Ishikawa (cell line): ENCODE data around the gene LMTK2.

Experiments
- CEBPB ChIP-seq: IDR thresholded peaks from 2 replicates; pipeline ENCODE4 v1.6.1; 2012
- CREB1 ChIP-seq: IDR thresholded peaks from 2 replicates; pipeline ENCODE4 v1.6.1; 2012; ENCODE audit warnings: low read depth
- EGR1 ChIP-seq: IDR thresholded peaks from 2 replicates; pipeline ENCODE4 v1.6.1; 2012
- EP300 ChIP-seq: IDR thresholded peaks from 2 replicates; pipeline ENCODE4 v1.6.1; 2012; ENCODE audit warnings: borderline replicate concordance
- FOXM1 ChIP-seq: IDR thresholded peaks from 2 replicates; pipeline ENCODE4 v1.6.1; 2012; ENCODE audit warnings: low read depth, borderline replicate concordance
- NFIC ChIP-seq: IDR thresholded peaks from 2 replicates; pipeline ENCODE4 v1.6.1; 2012
- RAD21 ChIP-seq: IDR thresholded peaks from 2 replicates; pipeline ENCODE4 v1.6.1; 2012; ENCODE audit warnings: low read depth
- TAF1 ChIP-seq: IDR thresholded peaks from 2 replicates; pipeline ENCODE4 v1.6.1; 2012; ENCODE audit warnings: low read depth, mild to moderate bottlenecking
- TCF12 ChIP-seq: IDR thresholded peaks from 2 replicates; pipeline ENCODE4 v1.6.1; 2012; ENCODE audit warnings: low read depth
- TEAD4 ChIP-seq: IDR thresholded peaks from 2 replicates; pipeline ENCODE4 v1.6.1; 2012
- YY1 ChIP-seq: IDR thresholded peaks from 2 replicates; pipeline ENCODE4 v1.6.1; 2012; ENCODE audit warnings: low read depth
- ZBTB7A ChIP-seq: IDR thresholded peaks from 2 replicates; pipeline ENCODE4 v1.6.1; 2012; ENCODE audit warnings: low read depth
- TF ChIP-seq, protein P1 (sequence below): IDR thresholded peaks from 2 replicates; pipeline ENCODE4 v1.6.1; 2012
- TF ChIP-seq, protein P2 (sequence below): IDR thresholded peaks from 2 replicates; pipeline ENCODE4 v1.6.1; 2012
- TF ChIP-seq, protein P3 (sequence below): IDR thresholded peaks from 2 replicates; pipeline ENCODE4 v1.6.1; 2012; ENCODE audit warnings: low read depth, mild to moderate bottlenecking

The LMTK2 gene

DNA sequence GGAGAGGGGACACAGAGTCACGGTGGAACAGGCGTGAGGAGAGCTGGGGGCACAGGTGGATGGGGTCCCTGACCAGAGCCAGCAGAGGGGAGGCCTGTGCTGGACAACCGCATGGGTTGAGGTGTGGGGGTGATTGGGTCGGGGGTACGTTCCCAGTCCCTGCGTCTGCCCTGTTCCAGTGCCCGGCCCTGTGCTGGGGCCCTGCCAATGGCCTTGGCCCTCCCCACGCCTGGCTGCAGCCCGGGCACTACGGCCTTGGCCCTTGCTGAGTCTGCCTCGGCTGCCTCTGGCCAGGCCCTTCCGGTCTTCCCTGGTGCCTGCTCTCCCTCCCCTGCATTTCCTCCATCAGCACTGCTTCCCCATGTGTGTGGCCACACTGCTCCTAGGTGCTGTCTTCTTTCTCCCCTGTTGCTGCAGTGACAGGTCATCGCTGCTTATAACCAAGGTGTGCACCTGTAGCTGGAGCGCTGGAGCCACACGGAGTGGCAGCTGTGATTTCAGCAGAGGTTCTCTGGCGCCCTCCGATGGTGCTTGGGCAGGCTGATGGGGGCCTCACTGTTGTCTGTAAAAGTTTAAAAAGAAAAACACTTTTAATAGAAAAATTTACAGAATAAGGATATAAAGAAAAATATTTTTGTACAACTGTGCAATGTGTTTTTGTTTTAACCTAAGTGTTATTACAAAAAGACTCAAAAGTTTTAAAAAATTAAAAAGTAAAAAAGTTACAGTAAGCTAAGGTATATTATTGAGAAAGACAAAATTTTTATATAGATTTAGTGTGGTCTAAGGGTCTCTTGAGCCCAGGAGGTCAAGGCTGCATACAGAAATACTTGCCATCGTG, 59.4 kb downstream of the LMTK2 start:
- TF ChIP-seq RAD21 = peak; percentile 68
- no peak for TF ChIP-seq EP300

GRCh38 chr7:98166668-98166970, 60.0 kb downstream of the LMTK2 start:
- TF ChIP-seq TCF12 = no peak
- TF ChIP-seq TEAD4 = no peak
- no peak for TF ChIP-seq NFIC
- no peak for TF ChIP-seq FOXM1
- no peak for TF ChIP-seq ZBTB7A
- TF ChIP-seq YY1 = no peak
- TF ChIP-seq TAF1 = no peak
- no peak for TF ChIP-seq EGR1
- TF ChIP-seq EP300 = no peak
- TF ChIP-seq, protein P1, sequence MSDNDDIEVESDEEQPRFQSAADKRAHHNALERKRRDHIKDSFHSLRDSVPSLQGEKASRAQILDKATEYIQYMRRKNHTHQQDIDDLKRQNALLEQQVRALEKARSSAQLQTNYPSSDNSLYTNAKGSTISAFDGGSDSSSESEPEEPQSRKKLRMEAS = no peak
- no peak for TF ChIP-seq CREB1

GRCh38 chr7:98167653-98168052, 61.0 kb downstream of the LMTK2 start:
- TF ChIP-seq TCF12 (no peak), EGR1 (no peak), EP300 (no peak), CEBPB (no peak), TAF1 (no peak), CREB1 (no peak), YY1 (no peak), NFIC (no peak), RAD21 (no peak), TEAD4 (no peak), FOXM1 (no peak), ZBTB7A (no peak)
- TF ChIP-seq, protein P1 = no peak
- TF ChIP-seq, protein P2, sequence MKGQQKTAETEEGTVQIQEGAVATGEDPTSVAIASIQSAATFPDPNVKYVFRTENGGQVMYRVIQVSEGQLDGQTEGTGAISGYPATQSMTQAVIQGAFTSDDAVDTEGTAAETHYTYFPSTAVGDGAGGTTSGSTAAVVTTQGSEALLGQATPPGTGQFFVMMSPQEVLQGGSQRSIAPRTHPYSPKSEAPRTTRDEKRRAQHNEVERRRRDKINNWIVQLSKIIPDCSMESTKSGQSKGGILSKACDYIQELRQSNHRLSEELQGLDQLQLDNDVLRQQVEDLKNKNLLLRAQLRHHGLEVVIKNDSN = no peak
- TF ChIP-seq, protein P3, sequence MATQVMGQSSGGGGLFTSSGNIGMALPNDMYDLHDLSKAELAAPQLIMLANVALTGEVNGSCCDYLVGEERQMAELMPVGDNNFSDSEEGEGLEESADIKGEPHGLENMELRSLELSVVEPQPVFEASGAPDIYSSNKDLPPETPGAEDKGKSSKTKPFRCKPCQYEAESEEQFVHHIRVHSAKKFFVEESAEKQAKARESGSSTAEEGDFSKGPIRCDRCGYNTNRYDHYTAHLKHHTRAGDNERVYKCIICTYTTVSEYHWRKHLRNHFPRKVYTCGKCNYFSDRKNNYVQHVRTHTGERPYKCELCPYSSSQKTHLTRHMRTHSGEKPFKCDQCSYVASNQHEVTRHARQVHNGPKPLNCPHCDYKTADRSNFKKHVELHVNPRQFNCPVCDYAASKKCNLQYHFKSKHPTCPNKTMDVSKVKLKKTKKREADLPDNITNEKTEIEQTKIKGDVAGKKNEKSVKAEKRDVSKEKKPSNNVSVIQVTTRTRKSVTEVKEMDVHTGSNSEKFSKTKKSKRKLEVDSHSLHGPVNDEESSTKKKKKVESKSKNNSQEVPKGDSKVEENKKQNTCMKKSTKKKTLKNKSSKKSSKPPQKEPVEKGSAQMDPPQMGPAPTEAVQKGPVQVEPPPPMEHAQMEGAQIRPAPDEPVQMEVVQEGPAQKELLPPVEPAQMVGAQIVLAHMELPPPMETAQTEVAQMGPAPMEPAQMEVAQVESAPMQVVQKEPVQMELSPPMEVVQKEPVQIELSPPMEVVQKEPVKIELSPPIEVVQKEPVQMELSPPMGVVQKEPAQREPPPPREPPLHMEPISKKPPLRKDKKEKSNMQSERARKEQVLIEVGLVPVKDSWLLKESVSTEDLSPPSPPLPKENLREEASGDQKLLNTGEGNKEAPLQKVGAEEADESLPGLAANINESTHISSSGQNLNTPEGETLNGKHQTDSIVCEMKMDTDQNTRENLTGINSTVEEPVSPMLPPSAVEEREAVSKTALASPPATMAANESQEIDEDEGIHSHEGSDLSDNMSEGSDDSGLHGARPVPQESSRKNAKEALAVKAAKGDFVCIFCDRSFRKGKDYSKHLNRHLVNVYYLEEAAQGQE = no peak

GRCh38 chr7:98168181-98168903, 61.7 kb downstream of the LMTK2 start:
- TF ChIP-seq TEAD4 (no peak), ZBTB7A (no peak), EGR1 (no peak), RAD21 (peak; percentile 87), TCF12 (no peak)
- TF ChIP-seq, protein P1 = no peak

DNA sequence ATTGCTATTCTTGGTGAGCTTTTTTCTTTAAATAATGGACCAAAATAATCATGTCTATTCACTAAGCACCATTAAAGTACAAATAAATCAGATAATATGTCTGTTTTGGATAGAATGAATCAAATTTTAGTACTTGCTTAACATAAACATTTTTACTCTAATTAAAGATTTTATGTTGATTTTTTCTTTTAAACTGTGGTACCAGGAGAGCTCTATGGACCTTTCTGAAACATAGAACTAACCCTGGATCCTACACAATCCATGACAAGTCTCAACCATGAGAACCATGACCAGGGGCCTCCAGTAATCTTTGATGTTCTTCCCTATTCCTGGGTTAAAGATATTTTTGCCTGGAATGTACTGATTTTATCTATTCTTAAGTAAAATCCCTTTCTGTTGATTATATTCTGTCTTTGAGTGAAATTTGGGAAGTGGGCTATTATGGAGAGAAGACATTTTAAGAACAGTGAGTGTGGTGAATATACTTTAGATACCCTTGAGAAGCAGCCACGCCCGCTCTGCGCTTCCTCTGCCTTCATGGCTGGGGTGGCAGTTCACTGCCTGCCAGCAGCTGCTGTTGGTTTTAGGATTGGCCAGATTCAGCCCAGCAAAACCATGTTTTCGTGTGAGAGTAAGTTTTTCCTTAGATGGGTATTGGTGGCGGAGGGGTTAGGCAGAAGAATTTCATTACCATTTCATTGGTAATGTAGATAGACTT, 62.4 kb downstream of the LMTK2 start:
- TF ChIP-seq TEAD4 = no peak

DNA sequence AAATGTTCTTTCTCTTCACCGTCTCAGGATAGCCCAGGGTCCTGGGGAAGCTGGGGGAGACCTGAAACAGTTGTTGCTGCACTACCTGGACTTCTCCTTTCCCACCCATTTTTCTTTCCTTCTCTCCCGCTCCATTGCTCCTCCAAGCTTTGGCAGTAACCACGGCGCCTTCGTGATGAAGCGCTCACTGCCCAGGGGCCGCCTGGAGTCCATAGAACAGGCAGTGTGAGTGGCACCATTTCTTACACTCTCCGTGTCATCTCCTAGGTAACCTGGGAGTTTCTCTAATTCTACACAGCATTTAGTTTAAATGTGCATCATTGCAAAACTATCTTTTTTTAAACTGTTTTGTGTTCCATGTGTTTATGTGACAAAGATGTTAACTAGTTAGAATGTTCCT, 64.3 kb downstream of the LMTK2 start:
- TF ChIP-seq NFIC (no peak), ZBTB7A (no peak)

DNA sequence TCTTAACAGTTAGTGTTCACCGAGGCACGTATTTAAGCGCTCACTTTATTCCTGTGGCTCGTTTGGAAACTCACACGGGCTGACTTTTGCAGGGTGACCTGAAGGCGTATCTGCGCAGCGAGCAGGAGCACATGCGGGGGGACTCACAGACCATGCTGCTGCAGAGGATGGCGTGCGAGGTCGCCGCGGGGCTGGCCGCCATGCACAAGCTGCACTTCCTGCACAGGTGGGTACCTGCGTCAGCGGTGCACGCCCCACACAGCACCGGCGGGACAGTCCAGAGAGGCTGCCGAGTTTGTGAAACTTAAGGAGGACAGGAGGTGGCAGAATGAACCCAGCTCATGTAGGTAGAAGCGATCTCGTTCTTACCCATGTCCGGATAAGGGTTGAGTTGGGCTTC, 64.8 kb downstream of the LMTK2 start:
- TF ChIP-seq RAD21 (no peak), TAF1 (no peak), CEBPB (no peak), YY1 (no peak), EGR1 (no peak), TEAD4 (no peak), CREB1 (no peak), TCF12 (no peak), EP300 (no peak), NFIC (no peak), FOXM1 (no peak), ZBTB7A (no peak)
- TF ChIP-seq, protein P1 = no peak
- TF ChIP-seq, protein P3 = no peak
- TF ChIP-seq, protein P2 = no peak
